ENCODE measurements around the gene SLC5A5.
"Not testable (repeated sequence)": the region's sequence is repeated elsewhere in the genome, so short reads cannot be mapped to it uniquely, and the experiment has no call there.

SLC5A5 gene

GRCh38 chr19:17909003-17909732 is 37.4 kb downstream of the SLC5A5 start:
- DNase-seq (ENCODE audit: low read depth, low spot score): no peak
- no peak overlapping the region for H3K4me3 ChIP-seq (ENCODE audit: low read depth, low read length)
- TF ChIP-seq, protein P1, sequence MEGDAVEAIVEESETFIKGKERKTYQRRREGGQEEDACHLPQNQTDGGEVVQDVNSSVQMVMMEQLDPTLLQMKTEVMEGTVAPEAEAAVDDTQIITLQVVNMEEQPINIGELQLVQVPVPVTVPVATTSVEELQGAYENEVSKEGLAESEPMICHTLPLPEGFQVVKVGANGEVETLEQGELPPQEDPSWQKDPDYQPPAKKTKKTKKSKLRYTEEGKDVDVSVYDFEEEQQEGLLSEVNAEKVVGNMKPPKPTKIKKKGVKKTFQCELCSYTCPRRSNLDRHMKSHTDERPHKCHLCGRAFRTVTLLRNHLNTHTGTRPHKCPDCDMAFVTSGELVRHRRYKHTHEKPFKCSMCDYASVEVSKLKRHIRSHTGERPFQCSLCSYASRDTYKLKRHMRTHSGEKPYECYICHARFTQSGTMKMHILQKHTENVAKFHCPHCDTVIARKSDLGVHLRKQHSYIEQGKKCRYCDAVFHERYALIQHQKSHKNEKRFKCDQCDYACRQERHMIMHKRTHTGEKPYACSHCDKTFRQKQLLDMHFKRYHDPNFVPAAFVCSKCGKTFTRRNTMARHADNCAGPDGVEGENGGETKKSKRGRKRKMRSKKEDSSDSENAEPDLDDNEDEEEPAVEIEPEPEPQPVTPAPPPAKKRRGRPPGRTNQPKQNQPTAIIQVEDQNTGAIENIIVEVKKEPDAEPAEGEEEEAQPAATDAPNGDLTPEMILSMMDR (IDR thresholded peaks at IDR 0.05; ENCODE audit: insufficient read depth, low read length, missing control alignments): no peak
- POLR2A ChIA-PET: no interaction called here
- CTCF ChIA-PET: interaction anchor here (0.6 kb wide), 1 partner anchor 118 kb away, joined by 3 read pairs; no protein-coding TSS in a partner anchor

DNA sequence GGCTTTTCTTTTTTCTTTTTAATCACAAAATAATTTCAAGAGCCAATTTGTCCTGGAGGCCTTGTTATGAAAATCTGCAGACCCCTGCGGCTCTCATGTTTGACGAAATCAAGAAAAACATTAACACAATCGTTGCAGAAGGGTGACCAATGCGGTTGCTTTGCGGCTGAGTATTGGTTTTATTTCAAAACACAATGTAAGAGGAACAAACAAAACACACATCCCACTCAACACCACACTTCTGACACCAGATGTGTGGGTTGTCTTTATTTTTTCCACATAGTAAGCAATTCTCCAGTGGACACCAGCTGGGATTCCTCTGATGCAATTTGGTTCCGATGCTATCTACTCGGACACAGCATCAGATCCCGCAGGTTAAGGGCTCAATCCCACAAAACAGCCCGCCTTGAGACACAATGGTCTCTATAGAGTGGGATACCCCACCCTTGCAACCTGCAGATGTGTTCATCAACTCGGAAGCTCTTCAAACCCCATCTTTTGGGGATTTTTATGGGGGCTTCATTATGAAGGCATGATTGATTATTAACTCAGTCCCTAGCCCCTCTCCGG is 39.1 kb downstream of the SLC5A5 start:
- TF ChIP-seq, protein P1 (IDR thresholded peaks at IDR 0.05; ENCODE audit: insufficient read depth, low read length, missing control alignments): no peak
- no peak overlapping the region for H3K4me3 ChIP-seq (ENCODE audit: low read depth, low read length)
- ChIA-PET CTCF (interaction anchor here (2.5 kb wide), 1 partner anchor 22 kb away, joined by 7 read pairs; the partner anchor contains the start of gene CCDC124), POLR2A (no interaction called here)
- no peak for DNase-seq (ENCODE audit: low read depth, low spot score)

DNA sequence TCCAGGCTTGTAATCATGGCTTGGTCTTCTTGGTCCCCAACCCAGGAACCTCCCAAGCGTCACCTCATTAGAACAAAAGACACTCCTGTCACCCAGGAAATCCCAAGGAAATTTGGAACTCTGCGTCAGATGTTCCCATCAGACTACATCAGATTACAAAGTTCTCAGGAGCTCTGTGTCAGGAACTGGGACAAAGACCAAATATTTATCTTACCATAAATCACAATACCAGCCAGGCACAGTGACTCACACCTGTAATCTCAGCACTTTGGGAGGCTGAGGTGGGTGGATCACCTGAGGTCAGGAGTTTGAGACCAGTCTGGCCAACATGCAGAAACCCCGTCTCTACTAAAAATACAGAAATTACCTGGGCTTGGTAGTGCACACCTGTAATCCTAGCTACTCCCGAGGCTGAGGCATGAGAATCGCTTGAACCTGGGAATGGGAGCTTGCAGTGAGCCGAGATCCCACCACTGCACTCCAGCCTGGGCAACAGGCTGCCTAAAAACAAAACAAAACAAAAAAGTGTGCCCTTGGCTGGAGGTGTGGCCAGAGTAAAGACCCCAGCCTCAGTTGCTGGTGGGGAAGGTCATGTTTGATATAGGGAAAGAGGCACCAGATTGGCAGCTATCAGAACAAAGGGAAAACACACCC is 44.3 kb downstream of the SLC5A5 start:
- ChIA-PET CTCF (interaction anchor here (0.9 to 2.4 kb wide), 5 partner anchors 9 to 82 kb away, joined by 3 to 11 read pairs (median 3); partner anchors contain the start of gene CCDC124), POLR2A (no interaction called here)
- DNase-seq (ENCODE audit: low read depth, low spot score): no peak
- TF ChIP-seq, protein P1 (IDR thresholded peaks at IDR 0.05; ENCODE audit: insufficient read depth, low read length, missing control alignments): no peak
- H3K4me3 ChIP-seq (ENCODE audit: low read depth, low read length): no peak overlapping the region

DNA sequence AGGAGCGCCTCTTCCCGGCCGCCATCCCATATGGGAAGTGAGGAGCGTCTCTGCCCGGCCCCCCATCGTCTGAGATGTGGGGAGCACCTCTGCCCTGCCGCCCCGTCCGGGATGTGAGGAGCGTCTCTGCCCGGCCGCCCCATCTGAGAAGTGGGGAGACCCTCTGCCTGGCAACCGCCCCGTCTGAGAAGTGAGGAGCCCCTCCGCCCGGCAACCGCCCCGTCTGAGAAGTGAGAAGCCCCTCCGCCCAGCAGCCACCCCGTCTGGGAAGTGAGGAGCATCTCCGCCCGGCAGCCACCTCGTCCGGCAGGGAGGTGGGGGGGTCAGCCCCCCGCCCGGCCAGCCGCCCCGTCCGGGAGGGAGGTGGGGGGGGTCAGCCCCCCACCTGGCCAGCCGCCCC is 46.4 kb downstream of the SLC5A5 start:
- DNase-seq (ENCODE audit: low read depth, low spot score); H3K4me3 ChIP-seq (ENCODE audit: low read depth, low read length); CTCF ChIA-PET; POLR2A ChIA-PET: not testable (repeated sequence)

GRCh38 chr19:17919122-17919521 is 47.4 kb downstream of the SLC5A5 start:
- H3K4me3 ChIP-seq (ENCODE audit: low read depth, low read length); DNase-seq (ENCODE audit: low read depth, low spot score); POLR2A ChIA-PET: not testable (repeated sequence)
- CTCF ChIA-PET: interaction anchor here (1.0 kb wide), 1 partner anchor 13 kb away, joined by 3 read pairs; the partner anchor contains the start of gene CCDC124

GRCh38 chr19:17920527-17920926 is 48.8 kb downstream of the SLC5A5 start:
- no peak overlapping the region for H3K4me3 ChIP-seq (ENCODE audit: low read depth, low read length)
- TF ChIP-seq, protein P1 (IDR thresholded peaks at IDR 0.05; ENCODE audit: insufficient read depth, low read length, missing control alignments): no peak
- CTCF ChIA-PET: interaction anchor here (1.3 to 1.5 kb wide), 2 partner anchors 10 to 61 kb away, joined by 3 to 5 read pairs; partner anchors contain the start of gene RPL18A
- no peak for DNase-seq (ENCODE audit: low read depth, low spot score)
- POLR2A ChIA-PET: no interaction called here

GRCh38 chr19:17922138-17922537 is 50.4 kb downstream of the SLC5A5 start:
- no peak for DNase-seq (ENCODE audit: low read depth, low spot score)
- no peak overlapping the region for H3K4me3 ChIP-seq (ENCODE audit: low read depth, low read length)
- TF ChIP-seq, protein P1 (IDR thresholded peaks at IDR 0.05; ENCODE audit: insufficient read depth, low read length, missing control alignments): no peak
- POLR2A ChIA-PET: no interaction called here
- CTCF ChIA-PET: interaction anchor here (2.3 kb wide), 1 partner anchor 11 kb away, joined by 8 read pairs; the partner anchor contains the start of gene CCDC124
